IPS-NIHi11 (cell line): ENCODE measurements around the gene MED26.

Source experiments
- DNase-seq: peaks from one replicate; pipeline ENCODE4 v3.0.0; 2012; ENCODE audit warnings: mixed read lengths, low spot score

Gene MED26

DNA sequence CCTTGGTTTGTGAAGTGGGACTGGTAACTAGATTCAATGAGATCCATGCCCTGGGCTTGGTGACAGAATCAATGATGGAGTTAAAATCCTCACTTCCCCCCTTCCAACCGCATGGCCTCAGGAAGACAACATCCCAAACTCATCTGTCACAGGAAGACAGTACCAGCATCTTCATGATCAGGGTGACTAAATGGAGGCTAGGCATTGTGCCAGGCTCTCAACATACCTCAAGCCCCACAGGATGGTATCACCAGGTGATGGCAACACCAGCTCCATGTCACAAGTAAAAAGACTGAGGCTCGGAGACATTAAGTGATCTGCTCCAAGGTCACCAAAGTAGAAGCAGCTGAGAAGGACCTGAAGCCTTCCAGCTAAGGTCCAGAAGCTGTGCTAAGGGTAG lies 14.2 kb downstream of the MED26 start:
- DNase-seq: no peak

GRCh38 chr19:16612636-16613035 lies 15.4 kb downstream of the MED26 start:
- DNase-seq: no peak

GRCh38 chr19:16611121-16611520 lies 16.9 kb downstream of the MED26 start:
- no peak for DNase-seq

- no peak for DNase-seq
These were observed 18.3 kb downstream of the MED26 start for GRCh38 chr19:16609511-16610200.

- DNase-seq: no peak
These were observed 19.7 kb downstream of the MED26 start for GRCh38 chr19:16608290-16608739.

GRCh38 chr19:16607819-16608218 lies 20.2 kb downstream of the MED26 start:
- DNase-seq: no peak

DNA sequence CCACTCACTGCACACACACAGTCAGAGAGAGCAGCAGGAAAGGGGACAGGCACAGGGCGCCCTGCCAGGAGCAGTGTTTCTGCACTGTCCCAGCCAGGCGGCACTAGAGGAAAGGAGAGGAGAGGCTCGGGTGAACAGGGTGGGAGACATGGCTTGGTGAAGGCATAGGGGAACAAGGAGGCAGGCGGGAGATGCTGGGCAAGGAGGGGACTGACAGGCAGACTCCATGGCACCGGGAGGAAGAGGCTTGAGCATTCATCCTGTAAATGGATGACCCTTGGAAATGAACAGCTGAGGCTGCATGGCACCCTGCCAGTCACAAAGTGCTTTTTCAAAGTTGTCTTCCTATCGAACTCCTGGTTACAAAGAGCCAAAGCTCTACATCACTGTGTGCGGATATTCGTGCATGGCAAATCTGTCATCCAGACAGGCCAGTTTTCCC lies 22.4 kb downstream of the MED26 start:
- no peak for DNase-seq

- no peak for DNase-seq
These were observed 22.9 kb downstream of the MED26 start for GRCh38 chr19:16605115-16605514.

DNA sequence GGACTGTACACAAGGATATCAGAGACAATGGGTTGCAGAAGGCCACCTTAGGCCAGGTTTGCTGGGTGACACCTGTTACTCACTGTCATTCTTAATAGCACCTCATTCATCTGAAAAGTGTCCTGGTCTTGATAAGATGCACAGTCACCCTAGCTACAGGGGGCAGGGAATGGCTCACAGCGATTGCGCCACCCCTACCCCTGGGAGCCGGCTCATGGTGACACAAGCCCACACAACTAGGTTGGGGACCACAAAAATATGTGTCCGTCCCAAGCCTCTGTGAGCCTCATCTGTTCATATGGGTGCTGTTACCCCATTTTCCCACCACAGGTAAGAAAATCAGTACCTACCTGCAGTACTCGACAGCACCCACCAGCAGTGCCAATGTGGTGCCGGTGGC lies 23.4 kb downstream of the MED26 start:
- DNase-seq: no peak

- DNase-seq: no peak
These were observed 24.9 kb downstream of the MED26 start for GRCh38 chr19:16603090-16603489.

DNA sequence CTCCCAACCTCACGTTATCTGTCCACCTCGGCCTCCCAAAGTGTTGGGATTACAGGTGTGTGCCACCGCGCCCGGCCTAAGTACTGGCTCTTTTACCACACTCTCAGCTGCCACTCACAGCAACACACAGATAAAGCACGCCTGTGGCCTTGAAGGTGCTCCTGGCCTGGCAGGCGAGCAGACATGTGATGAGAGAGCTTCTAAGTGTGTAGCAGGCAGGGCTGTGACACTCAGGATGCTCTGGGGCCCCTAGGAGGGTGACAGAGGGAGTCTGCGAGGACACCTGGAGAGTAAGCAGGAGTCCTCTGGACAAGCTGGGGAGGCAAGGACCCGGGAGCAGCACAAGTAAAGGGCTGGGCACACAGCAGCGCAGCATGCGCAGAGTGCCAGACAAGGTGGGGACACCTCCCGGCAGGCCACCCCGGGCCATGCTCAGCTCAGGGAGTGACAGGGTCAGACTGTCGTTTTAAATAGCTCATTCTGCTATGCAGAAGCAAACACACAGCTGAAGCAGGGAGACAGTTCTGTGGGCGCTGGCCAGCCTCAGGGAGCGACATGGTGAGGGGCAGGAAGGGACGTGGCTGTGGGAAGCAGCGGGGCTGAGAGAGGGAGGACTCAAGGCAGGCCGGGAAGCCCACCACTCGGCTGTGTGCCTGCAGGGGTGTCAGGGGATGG lies 26.5 kb downstream of the MED26 start:
- DNase-seq: no peak

DNA sequence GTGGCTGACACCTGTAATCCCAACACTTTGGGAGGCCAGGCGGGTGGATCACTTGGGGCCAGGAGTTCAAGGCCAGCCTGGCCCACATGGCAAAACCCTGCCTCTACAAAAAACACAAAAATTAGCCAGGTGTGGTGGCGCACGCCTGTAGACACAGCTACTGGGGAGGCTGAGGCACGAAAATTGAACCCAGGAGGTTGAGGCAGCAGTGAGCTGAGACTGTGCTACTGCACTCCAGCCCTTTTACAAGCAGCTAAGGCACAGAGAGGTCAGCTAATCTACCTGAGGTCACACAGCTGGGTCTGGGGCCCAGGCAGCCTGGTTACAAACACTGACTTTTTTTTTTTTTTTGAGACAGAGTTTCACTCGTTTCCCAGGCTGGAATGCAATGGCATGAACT lies 27.2 kb downstream of the MED26 start:
- no peak for DNase-seq

DNA sequence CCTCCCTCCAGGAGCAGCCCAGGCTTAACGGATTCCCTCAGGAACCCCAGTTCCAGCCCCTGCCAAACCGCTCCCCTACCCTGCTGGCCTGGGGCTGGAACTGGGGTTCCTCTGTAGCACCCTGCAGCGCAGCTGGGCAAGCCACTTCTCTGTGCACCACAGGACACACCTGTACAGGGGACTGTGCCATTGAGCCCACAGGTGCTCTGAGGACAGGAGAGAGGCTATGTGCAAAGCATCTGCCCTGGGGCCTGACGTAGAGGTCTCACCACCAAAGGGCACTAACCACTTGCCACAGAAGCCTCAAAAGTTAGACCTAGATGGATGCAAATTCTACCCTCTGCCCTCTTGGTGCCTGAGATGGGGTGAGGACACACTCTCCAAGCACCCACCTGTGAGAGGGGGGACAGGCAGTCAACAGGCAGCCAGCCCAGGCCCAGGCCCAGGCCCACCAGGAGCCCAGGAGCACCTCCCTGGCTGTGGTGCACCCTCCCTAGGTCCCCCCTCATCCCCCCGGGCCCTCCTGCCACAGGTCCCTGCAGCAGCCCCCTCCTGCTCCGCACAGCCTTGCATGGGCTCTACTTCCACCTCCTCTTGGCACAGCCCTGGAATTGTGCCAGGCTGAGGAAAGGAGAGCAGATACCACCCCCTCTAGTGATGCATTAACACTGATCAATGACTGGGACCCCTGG lies 28.2 kb downstream of the MED26 start:
- DNase-seq: no peak

DNA sequence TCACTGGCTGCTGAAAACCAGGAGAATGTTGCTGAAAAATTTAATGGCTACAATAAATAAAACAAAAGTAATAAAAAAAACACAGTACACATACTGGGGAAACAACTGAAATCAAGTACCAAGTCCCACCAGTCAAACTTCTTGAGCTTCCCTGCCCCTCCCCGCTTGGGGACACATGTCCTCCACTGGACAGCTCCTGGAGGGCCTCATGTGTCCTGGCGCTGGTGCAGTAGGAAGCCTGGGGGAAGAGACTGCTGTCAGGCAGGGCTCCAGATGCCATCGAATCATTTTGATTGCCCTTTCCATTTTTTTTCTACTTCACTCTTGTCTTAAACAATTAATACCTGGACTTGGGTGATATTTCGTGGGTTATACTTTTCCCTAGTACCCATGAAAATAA lies 29.2 kb downstream of the MED26 start:
- DNase-seq: no peak

GRCh38 chr19:16596399-16596798 lies 31.6 kb downstream of the MED26 start:
- no peak for DNase-seq

- DNase-seq: no peak
These were observed 32.9 kb downstream of the MED26 start for GRCh38 chr19:16595097-16595496.

DNA sequence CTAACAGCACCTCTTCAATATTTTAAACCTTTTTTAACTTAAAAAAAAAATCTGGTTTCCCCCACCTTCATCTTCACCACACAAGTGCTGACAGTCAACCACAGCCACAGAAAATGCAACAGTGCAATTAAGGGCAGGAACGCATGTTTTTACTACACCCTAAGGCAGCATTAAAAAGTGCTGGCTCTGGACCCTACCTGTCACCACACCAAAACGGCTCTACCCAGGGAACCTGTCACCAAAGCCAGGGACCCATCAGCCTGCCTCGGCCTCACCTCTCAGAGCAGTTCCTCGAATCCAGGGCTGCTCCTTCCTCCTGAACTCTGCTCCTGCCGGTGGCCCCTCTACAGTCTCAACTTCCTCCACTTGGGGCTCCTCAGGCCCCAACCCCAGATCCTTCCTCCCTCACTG lies 33.3 kb downstream of the MED26 start:
- no peak for DNase-seq

- DNase-seq: no peak
These were observed 33.8 kb downstream of the MED26 start for GRCh38 chr19:16594131-16594586.

- DNase-seq: no peak
These were observed 34.8 kb downstream of the MED26 start for GRCh38 chr19:16593181-16593580.

GRCh38 chr19:16591803-16592556 lies 36.0 kb downstream of the MED26 start:
- DNase-seq: peak; percentile 46

- DNase-seq: no peak
These were observed 36.9 kb downstream of the MED26 start for GRCh38 chr19:16590876-16591802.
